SH-SY5Y (cell line): ENCODE measurements around the gene BICDL1.

Source experiments
- GATA2 ChIP-seq: IDR thresholded peaks from 2 replicates; pipeline ENCODE4 v1.6.1; 2011; ENCODE audit warnings: mild to moderate bottlenecking, low read depth, low read length
- GATA3 ChIP-seq: IDR thresholded peaks from 2 replicates; pipeline ENCODE4 v1.6.1; 2011; ENCODE audit warnings: low read depth, mild to moderate bottlenecking, low read length, moderate library complexity

BICDL1 gene

DNA sequence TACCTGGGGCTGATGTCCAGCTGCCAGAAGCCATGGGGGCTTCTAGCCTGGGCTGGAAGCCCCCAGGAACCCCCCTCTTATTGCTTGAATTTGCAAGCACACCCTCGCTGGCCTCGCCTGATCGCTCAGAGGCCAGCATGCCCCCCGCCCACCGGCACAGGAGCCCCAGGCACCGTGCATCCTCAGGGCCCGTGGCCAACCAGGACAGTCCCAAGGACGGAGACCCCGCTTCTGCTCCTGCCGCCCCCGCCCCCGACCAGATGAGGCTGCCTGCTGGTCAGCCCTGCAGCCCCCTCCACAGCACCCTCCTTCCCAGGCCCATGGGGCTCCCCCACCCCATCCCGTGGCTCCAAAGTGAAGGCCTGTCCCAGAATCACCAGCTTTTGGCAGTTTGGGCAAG, 106.3 kb downstream of the BICDL1 start:
- TF ChIP-seq GATA3, result no peak
- TF ChIP-seq GATA2, result no peak

DNA sequence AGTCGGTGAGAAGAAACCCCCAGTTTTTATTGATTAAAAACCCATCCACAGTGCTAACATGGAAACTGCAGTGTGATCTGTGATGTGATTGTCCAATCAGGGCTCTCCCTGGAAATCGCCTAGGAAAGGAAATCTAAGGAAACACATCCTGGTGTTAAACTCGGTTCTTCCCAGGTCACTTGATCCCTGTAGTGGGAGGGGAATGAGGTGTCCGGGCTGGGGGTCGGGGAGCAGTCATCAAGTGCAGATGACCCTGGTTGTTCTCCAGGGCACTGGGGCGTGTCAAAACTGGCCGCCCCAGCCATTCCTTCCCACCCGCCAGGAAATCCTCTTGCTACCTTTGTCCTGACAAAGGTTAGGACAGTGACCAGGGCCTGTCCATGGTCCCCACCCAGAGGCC, 106.7 kb downstream of the BICDL1 start:
- TF ChIP-seq GATA3 (no peak), GATA2 (no peak)

DNA sequence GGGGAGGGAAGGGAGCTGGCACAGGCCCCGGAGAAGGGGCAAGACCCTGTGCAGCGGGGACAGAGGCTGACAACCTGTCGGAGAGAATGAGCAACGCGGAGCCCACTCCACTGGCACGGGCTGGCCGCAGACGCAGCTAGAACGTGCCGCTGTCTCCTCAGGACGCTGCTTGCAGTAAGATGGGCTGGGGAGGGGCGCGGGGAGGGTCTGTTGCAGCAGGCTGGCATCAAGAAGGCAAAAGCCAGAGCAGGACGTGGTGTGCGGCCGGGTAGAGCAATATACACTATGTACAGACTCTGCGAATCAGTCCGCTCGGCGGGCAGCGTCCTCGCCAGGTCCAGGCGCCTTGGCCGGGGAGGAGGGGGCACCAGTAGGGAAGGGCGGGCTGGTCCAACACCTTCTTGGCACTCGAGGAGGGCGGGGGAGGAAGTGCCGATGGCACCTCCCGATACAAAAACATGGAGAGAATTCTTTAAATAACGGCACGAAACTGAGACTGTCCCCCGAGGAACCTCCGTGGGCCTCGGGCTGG, 107.7 kb downstream of the BICDL1 start:
- no peak for TF ChIP-seq GATA3
- no peak for TF ChIP-seq GATA2

DNA sequence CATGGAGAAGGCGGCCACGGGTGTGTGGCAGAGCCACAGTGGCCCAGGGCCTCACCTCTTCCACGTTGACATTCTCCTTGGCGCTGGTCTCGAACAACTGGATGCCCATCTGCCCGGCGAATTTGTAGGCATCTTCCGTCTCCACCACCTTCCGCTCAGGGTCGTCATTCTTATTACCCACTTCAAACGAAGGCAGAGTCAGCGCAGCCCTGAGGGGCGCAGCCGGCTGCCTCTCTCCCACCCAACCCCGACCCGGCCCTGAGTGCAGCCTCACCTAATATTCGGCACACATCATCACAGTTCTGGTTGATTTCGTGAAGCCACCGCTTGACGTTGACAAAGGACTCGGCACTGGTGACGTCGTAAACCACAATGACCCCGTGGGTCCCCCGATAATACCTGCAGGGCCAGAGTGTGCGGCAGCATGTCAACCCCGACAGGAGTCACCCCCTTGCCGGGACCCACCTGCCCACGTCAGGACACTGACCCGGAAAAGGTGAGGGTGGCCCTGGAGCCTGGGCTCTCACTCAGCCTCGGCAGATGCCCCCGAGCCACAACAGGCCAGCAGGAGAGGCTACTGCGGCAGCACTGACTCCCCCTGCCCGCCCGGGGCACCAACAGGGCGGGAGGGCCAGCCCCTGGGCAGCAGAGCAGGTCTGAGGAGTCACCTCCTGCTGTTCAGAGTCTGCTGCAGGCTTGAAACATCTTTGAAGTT, 109.9 kb downstream of the BICDL1 start:
- no peak for TF ChIP-seq GATA2
- TF ChIP-seq GATA3, result no peak

DNA sequence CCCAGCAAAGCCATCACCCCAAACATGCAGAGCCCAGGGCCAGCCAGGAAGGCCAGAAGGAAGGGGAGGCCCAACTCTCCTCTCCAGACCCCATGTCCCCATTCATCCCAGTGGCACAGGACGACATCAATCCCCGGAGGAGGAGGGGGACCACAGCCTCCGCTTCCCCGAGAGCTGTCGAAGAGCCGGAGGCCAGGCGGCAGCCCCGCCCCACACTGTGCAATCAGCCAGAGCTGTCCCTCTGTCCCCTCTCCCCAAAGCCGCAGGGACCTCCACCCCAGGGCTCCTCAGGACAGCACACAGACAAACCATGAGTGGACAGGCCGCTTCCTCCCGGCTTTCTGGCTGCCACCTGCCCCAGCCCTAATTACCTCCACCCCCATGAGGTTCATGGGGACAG, 110.7 kb downstream of the BICDL1 start:
- TF ChIP-seq GATA3, result no peak
- no peak for TF ChIP-seq GATA2

- TF ChIP-seq GATA2 (no peak), GATA3 (no peak)
Observed at GRCh38 chr12:120100630-120101029, 111.6 kb downstream of the BICDL1 start.

GRCh38 chr12:120101182-120101581, 112.1 kb downstream of the BICDL1 start:
- TF ChIP-seq GATA3 (no peak), GATA2 (no peak)

- TF ChIP-seq GATA3 (no peak), GATA2 (no peak)
Observed at GRCh38 chr12:120101617-120102016, 112.6 kb downstream of the BICDL1 start.

- TF ChIP-seq GATA3 (no peak), GATA2 (no peak)
Observed at GRCh38 chr12:120102189-120103043, 113.4 kb downstream of the BICDL1 start.

DNA sequence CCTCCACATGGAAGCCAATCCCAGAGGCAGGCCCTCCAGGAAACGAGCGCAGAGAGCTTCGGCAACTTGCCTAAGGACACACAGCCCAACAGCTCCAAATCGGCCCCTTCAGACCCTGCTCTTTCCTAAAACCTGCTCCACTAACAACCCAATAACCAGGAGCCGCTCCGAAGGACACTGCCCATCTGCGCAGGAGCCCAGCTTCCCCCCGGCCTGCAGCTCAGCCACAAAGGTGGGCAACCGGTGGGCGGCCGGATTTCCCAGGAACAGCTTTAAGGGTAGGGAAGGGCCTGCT, 114.0 kb downstream of the BICDL1 start:
- TF ChIP-seq GATA2 (no peak), GATA3 (no peak)

DNA sequence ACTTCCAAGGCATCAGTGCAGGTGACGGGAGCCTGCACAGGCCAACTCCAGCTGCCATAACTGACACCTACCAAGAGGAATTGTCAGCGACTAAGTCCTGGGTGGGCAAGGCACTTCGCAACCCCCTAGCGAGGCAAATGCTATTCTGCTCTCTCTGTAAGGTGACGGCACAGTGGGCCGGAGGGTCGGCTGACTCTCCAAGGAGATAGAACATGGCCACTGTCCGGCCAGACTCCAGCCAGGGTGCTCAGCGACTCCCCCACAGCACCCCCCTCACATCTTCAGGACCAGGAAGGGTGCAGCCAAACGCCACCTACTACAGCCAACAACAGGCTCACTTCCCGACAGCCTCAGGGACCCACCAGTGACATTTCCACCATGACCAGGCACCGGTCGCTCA, 114.3 kb downstream of the BICDL1 start:
- TF ChIP-seq GATA2, result no peak
- no peak for TF ChIP-seq GATA3

- TF ChIP-seq GATA3 (no peak), GATA2 (no peak)
Observed at GRCh38 chr12:120106151-120106550, 117.1 kb downstream of the BICDL1 start.

- no peak for TF ChIP-seq GATA2
- TF ChIP-seq GATA3, result no peak
Observed at GRCh38 chr12:120109570-120110267, 120.7 kb downstream of the BICDL1 start.

DNA sequence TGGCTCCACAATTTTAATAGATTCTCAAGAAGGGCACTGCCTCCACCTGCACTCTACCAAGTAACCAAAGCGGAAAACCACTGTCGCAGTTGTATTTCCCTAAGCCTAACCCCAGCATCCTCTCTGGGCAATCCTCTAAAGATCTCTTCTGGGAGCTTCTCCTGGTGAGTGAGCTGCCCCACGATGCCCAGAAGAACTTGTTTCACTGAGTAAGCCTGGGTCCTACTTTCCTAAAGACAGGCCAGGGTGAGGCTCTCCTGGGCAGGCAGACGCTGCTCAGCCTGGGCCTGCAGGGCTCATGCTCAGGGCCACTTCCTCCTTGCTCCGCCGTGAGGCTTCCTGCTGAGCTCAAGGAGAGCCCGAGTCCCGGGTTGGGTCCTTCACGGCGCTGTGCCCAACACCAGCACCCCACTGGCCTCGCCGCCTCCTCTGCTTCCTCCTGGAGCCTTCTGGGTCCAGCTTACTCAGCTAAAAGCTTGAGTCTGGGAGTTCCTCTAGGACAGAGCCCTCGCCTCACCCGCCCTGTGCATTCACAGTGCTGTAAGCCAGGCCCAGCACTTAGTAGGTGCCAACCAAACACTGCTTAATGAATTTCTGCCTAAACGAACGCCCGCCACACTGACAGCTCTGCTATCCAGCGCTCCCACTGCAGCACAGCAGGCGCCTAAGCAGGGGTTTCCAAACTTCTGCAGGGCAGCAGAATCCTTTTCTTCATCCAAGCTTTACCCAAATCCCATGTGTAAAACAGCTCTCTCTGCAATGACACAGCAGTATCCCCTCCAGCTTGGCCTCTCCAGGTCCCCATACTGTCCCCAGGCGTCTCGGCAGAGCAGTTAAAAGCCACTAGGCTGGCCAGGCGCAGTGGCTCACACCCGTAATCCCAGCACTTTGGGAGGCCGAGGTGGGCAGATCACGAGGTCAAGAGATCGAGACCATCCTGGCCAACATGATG, 121.8 kb downstream of the BICDL1 start:
- no peak for TF ChIP-seq GATA2
- no peak for TF ChIP-seq GATA3
